Measurements from ENCODE around the gene PLEKHO2. TPM values are rescaled to one million over a fixed set of nuclear protein-coding genes. Genes with fewer than 3 reads are reported as not detected.

Gene PLEKHO2
- polyA plus RNA-seq, 3 donors, result 54.1 to 93.5 (median 78.0) TPM

GRCh38 chr15:64857421-64857820, 15.7 kb downstream of the PLEKHO2 start:
- peaks cover 77% of the 10 kb centered on the region for H3K4me1 Mint-ChIP-seq
- WGBS (ENCODE audit: insufficient coverage), result 35% methylated on average over 4 of the region's 4 CpGs
- Histone ChIP-seq H3K27me3 (ENCODE audit: control insufficient read depth in 2 of 2, insufficient read depth in 2 of 2, low read length in 2 of 2) (no peaks in the 10 kb centered on the region), H3K36me3 (replicated peaks in 1 of 2; ENCODE audit: control insufficient read depth in 1 of 2, insufficient read depth in 2 of 2, low read length in 2 of 2) (peaks cover 87 to 100% of the 10 kb centered on the region in 2 donors), H4K20me1 (ENCODE audit: insufficient read depth, low read length) (peaks cover 100% of the 10 kb centered on the region), H3K4me3 (replicated peaks in 1 of 3; ENCODE audit: low read depth in 2 of 3, low read length in 3 of 3) (peak overlapping the region in 1 of 3 experiments; percentile 35), H3K79me2 (ENCODE audit: insufficient read depth, low read length) (peaks cover 100% of the 10 kb centered on the region), H2AFZ (ENCODE audit: insufficient read depth, low read depth, low read length, poor library complexity, severe bottlenecking) (no peak overlapping the region), H3K4me2 (replicated peaks; ENCODE audit: extremely low read depth, low read length, poor library complexity, severe bottlenecking) (peak overlapping the region; percentile 52), H3K9me3 (replicated peaks in 1 of 2; ENCODE audit: control insufficient read depth in 1 of 2, insufficient read depth in 1 of 2, low read length in 2 of 2) (no peaks in the 10 kb centered on the region), H3K9ac (ENCODE audit: insufficient read depth, low read length, poor library complexity, severe bottlenecking) (peak overlapping the region; percentile 19), H3K4me1 (ENCODE audit: control insufficient read depth in 1 of 2, insufficient read depth in 2 of 2, low read length in 2 of 2) (peaks cover 53 to 74% of the 10 kb centered on the region in 2 donors), H3K27ac (ENCODE audit: low read depth in 1 of 2, low read length in 2 of 2) (peak overlapping the region; percentile 48 to 73)
- peak overlapping the region in 1 of 2 donors; percentile 70 for H3K4me3 Mint-ChIP-seq
- TF ChIP-seq CTCF (IDR thresholded peaks at IDR 0.05), result no peak
- H3K36me3 Mint-ChIP-seq, result peaks cover 94 to 100% of the 10 kb centered on the region in 2 donors
- H3K27me3 Mint-ChIP-seq (ENCODE audit: low read depth in 3 of 3), result peaks cover 0 to 4% (median 1%) of the 10 kb centered on the region in 3 donors
- H3K27ac Mint-ChIP-seq, result peak overlapping the region; percentile 77 to 94 (median 90)
- intact Hi-C loops (cut with micrococcal nuclease), result no loop called here
- DNase-seq, result peak in 2 of 3 donors; percentile 51 to 65
- no peaks in the 10 kb centered on the region for H3K9me3 Mint-ChIP-seq

GRCh38 chr15:64858021-64858575, 16.4 kb downstream of the PLEKHO2 start:
- Histone ChIP-seq H3K27ac (ENCODE audit: low read depth in 1 of 2, low read length in 2 of 2) (peak overlapping the region; percentile 48 to 73), H4K20me1 (ENCODE audit: insufficient read depth, low read length) (peaks cover 100% of the 10 kb centered on the region), H3K4me3 (replicated peaks in 1 of 3; ENCODE audit: low read depth in 2 of 3, low read length in 3 of 3) (peak overlapping the region in 1 of 3 experiments; percentile 35)

More at GRCh38 chr15:64858021-64858575, 16.4 kb downstream of the PLEKHO2 start:
- peaks cover 0 to 4% (median 1%) of the 10 kb centered on the region in 3 donors for H3K27me3 Mint-ChIP-seq (ENCODE audit: low read depth in 3 of 3)
- Histone ChIP-seq H3K36me3 (replicated peaks in 1 of 2; ENCODE audit: control insufficient read depth in 1 of 2, insufficient read depth in 2 of 2, low read length in 2 of 2) (peaks cover 91 to 97% of the 10 kb centered on the region in 2 donors), H3K9ac (ENCODE audit: insufficient read depth, low read length, poor library complexity, severe bottlenecking) (peak overlapping the region; percentile 19), H3K4me2 (replicated peaks; ENCODE audit: extremely low read depth, low read length, poor library complexity, severe bottlenecking) (peak overlapping the region; percentile 52), H2AFZ (ENCODE audit: insufficient read depth, low read depth, low read length, poor library complexity, severe bottlenecking) (no peak overlapping the region), H3K9me3 (replicated peaks in 1 of 2; ENCODE audit: control insufficient read depth in 1 of 2, insufficient read depth in 1 of 2, low read length in 2 of 2) (no peaks in the 10 kb centered on the region), H3K27me3 (ENCODE audit: control insufficient read depth in 2 of 2, insufficient read depth in 2 of 2, low read length in 2 of 2) (no peaks in the 10 kb centered on the region), H3K4me1 (ENCODE audit: control insufficient read depth in 1 of 2, insufficient read depth in 2 of 2, low read length in 2 of 2) (peaks cover 50 to 67% of the 10 kb centered on the region in 2 donors), H3K79me2 (ENCODE audit: insufficient read depth, low read length) (peaks cover 99% of the 10 kb centered on the region)
- H3K36me3 Mint-ChIP-seq, result peaks cover 94 to 99% of the 10 kb centered on the region in 2 donors
- intact Hi-C loops (cut with micrococcal nuclease), result no loop called here
- TF ChIP-seq CTCF (IDR thresholded peaks at IDR 0.05), result no peak
- WGBS (ENCODE audit: insufficient coverage), result 35% methylated on average over 4 of the region's 6 CpGs
- no peak for DNase-seq
- peak overlapping the region in 6 of 7 donors; percentile 77 to 94 (median 90) for H3K27ac Mint-ChIP-seq
- H3K4me1 Mint-ChIP-seq, result peaks cover 73% of the 10 kb centered on the region
- no peaks in the 10 kb centered on the region for H3K9me3 Mint-ChIP-seq
- H3K4me3 Mint-ChIP-seq, result peak overlapping the region in 1 of 2 donors; percentile 27

All from CD14-positive monocyte (primary cell).